OCI-LY7 (cell line): ENCODE measurements around the gene SLCO2B1. TPM values are rescaled to one million over a fixed set of nuclear protein-coding genes. Genes with fewer than 3 reads are reported as not detected.

Source experiments
- BruUV-seq: library from RNA; stranded (reverse); fragments of 400-500 nt; replicated peaks from 2 replicates; lab custom pipeline; 2021; lab: Mats Ljungman, UMichigan
- CTCF ChIA-PET: fragments of 300-600 bp; sonication (Branson Sonifier 250); formaldehyde crosslinking; loops from one replicate; lab custom pipeline; 2022; ENCODE audit warnings: antibody characterized with exemption; ENCODE audit not compliant: unreplicated experiment; lab: Charles Lee
- POLR2A ChIA-PET: fragments of 300-600 bp; sonication (Branson Sonifier 250); formaldehyde crosslinking; loops from one replicate; lab custom pipeline; 2022; ENCODE audit warnings: antibody characterized with exemption; lab: Charles Lee
- DNase-seq: peaks from one replicate; pipeline ENCODE4 v3.0.0-alpha.2; 2015; ENCODE audit warnings: low spot score
- H2AFZ ChIP-seq: fragments of 200-600 bp; sonication (generic), shearing (Covaris generic); 2 replicates; pipeline ENCODE4 v1.6.1; 2014; ENCODE audit warnings: mild to moderate bottlenecking, antibody characterized with exemption, low read length, moderate library complexity
- H3K27ac ChIP-seq: fragments of 200-600 bp; sonication (generic); 2 replicates; pipeline ENCODE4 v1.5.1; 2014; ENCODE audit warnings: mixed run types, low read depth, mild to moderate bottlenecking, moderate library complexity, low read length, inconsistent platforms; ENCODE audit not compliant: poor library complexity, severe bottlenecking
- H3K36me3 ChIP-seq: fragments of 200-600 bp; sonication (generic); 2 replicates; pipeline ENCODE4 v1.6.1; 2014; ENCODE audit warnings: mild to moderate bottlenecking, antibody characterized with exemption, low read length, moderate library complexity, mixed read lengths; ENCODE audit not compliant: insufficient read depth
- H3K4me1 ChIP-seq: fragments of 200-600 bp; sonication (generic); 2 replicates; pipeline ENCODE4 v1.5.1; 2014; ENCODE audit warnings: mild to moderate bottlenecking, low read length; ENCODE audit not compliant: insufficient read depth, poor library complexity, severe bottlenecking
- H3K4me2 ChIP-seq: fragments of 200-600 bp; sonication (generic); 2 replicates; pipeline ENCODE4 v1.6.1; 2014; ENCODE audit warnings: mild to moderate bottlenecking, low read length
- H3K4me3 ChIP-seq: fragments of 200-600 bp; sonication (generic); 2 replicates; pipeline ENCODE4 v1.5.1; 2014; ENCODE audit warnings: mild to moderate bottlenecking, low read depth, low read length; ENCODE audit not compliant: poor library complexity, severe bottlenecking
- H3K79me2 ChIP-seq: fragments of 200-600 bp; sonication (generic); 2 replicates; pipeline ENCODE4 v1.6.1; 2016; ENCODE audit warnings: low read depth, mild to moderate bottlenecking, low read length, moderate library complexity, mixed read lengths; ENCODE audit not compliant: insufficient read depth
- H3K9me2 ChIP-seq: fragments of 200-600 bp; sonication (generic); 2 replicates; pipeline ENCODE4 v1.6.1; 2016; ENCODE audit warnings: mild to moderate bottlenecking, low read length, mixed read lengths; ENCODE audit not compliant: insufficient read depth
- H3K9me3 ChIP-seq: fragments of 200-600 bp; sonication (generic); 2 replicates; pipeline ENCODE4 v1.6.1; 2014; ENCODE audit warnings: mild to moderate bottlenecking, mixed run types, low read length, mixed read lengths
- H4K20me1 ChIP-seq: fragments of 200-600 bp; sonication (generic); 2 replicates; pipeline ENCODE4 v1.6.1; 2014; ENCODE audit warnings: mild to moderate bottlenecking, antibody characterized with exemption, low read length, moderate library complexity, mixed read lengths; ENCODE audit not compliant: insufficient read depth
- EZH2phosphoT487 ChIP-seq: fragments of 200-600 bp; sonication (generic); IDR thresholded peaks from 2 replicates; pipeline ENCODE4 v1.6.1; 2018; ENCODE audit warnings: low read depth, borderline replicate concordance, mild to moderate bottlenecking, mixed run types, antibody characterized with exemption, low read length, moderate library complexity, mixed read lengths
- intact Hi-C: fragments of 100-400 bp; cut with micrococcal nuclease; formaldehyde crosslinking; loops from one replicate; pipeline ENCODE4 v1.10.0; 2022; ENCODE audit not compliant: unreplicated experiment
- total RNA-seq, 2 experiments: library from RNA; depleted of rRNA in 1 of 2; stranded (reverse); fragments of >200 nt in 1 of 2; shearing (Covaris generic) in 1 of 2; gene quantifications; 2 replicates each; pipeline ENCODE4 v1.2.3, GENCODE V29; 2014 to 2022
- TF ChIP-seq, protein P1 (sequence below): fragments of 200-600 bp; sonication (generic); conservative IDR thresholded peaks from 2 replicates; pipeline ENCODE4 v1.5.1; 2014; ENCODE audit warnings: mild to moderate bottlenecking, antibody characterized with exemption, low read length, moderate library complexity, mixed read lengths

The SLCO2B1 gene
- total RNA-seq, 2 experiments from 2014 or later = 0.03 TPM; not detected in 1

DNA sequence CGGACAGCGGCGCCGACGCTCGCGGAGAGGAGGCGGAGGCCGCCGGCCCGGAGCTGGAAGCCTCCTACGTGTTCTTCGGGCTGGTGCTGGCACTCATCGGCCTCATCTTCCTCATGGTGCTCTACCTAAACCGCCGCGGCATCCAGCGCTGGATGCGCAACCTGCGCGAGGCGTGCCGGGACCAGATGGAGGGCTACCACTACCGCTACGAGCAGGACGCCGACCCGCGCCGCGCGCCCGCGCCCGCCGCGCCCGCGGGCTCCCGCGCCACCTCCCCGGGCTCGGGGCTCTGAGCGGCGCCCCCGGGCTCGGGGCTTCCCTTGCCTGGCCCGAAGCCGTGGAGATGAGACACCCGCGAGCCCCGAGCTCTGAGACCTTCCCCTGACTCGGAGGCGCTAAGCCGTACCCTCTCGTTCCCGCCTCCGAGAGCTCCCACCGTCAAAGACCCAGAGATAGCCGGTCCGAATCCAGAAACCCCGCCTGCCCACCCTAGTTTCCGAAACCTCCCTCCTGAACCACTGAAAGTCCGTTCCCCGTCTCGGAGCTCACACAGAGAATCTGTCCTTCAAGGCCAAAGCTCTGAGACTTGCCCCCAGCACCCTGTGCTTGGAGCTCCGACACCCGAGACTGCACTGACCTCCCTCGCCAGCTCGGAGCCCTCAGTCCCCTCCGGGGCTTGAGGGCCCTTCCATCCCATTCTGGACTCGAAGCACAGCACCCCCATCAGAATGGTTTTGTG is 91.2 kb downstream of the SLCO2B1 start:
- no peak overlapping the region for H3K27ac ChIP-seq
- TF ChIP-seq, protein P1, sequence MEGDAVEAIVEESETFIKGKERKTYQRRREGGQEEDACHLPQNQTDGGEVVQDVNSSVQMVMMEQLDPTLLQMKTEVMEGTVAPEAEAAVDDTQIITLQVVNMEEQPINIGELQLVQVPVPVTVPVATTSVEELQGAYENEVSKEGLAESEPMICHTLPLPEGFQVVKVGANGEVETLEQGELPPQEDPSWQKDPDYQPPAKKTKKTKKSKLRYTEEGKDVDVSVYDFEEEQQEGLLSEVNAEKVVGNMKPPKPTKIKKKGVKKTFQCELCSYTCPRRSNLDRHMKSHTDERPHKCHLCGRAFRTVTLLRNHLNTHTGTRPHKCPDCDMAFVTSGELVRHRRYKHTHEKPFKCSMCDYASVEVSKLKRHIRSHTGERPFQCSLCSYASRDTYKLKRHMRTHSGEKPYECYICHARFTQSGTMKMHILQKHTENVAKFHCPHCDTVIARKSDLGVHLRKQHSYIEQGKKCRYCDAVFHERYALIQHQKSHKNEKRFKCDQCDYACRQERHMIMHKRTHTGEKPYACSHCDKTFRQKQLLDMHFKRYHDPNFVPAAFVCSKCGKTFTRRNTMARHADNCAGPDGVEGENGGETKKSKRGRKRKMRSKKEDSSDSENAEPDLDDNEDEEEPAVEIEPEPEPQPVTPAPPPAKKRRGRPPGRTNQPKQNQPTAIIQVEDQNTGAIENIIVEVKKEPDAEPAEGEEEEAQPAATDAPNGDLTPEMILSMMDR = no peak; the same call in 1 of the 2 replicates
- TF ChIP-seq EZH2phosphoT487 = no peak
- ChIA-PET POLR2A (no interaction called here), CTCF (no interaction called here)
- no peaks in the 10 kb centered on the region for H3K9me2 ChIP-seq
- no peaks in the 10 kb centered on the region for H4K20me1 ChIP-seq
- H3K9me3 ChIP-seq = no peaks in the 10 kb centered on the region
- no peaks in the 10 kb centered on the region for H3K79me2 ChIP-seq
- no peak overlapping the region for H3K4me3 ChIP-seq
- no peak for DNase-seq
- no peaks in the 10 kb centered on the region for H3K4me1 ChIP-seq
- no peak overlapping the region for H2AFZ ChIP-seq
- no peaks in the 10 kb centered on the region for H3K36me3 ChIP-seq
- no peak overlapping the region for H3K4me2 ChIP-seq
- no TSS peak for BruUV-seq
- intact Hi-C loops = no loop called here

- no TSS peak for BruUV-seq
- no peaks in the 10 kb centered on the region for H4K20me1 ChIP-seq
- no peak for DNase-seq
- TF ChIP-seq, protein P1 = no peak
- no peak for TF ChIP-seq EZH2phosphoT487
- H3K4me1 ChIP-seq = no peaks in the 10 kb centered on the region
- no peaks in the 10 kb centered on the region for H3K79me2 ChIP-seq
- intact Hi-C loops = no loop called here
- no peak overlapping the region for H3K4me3 ChIP-seq
- no peak overlapping the region for H3K4me2 ChIP-seq
- ChIA-PET POLR2A (no interaction called here), CTCF (no interaction called here)
- H3K36me3 ChIP-seq = no peaks in the 10 kb centered on the region
- no peak overlapping the region for H3K27ac ChIP-seq
- no peaks in the 10 kb centered on the region for H3K9me2 ChIP-seq
- H3K9me3 ChIP-seq = no peaks in the 10 kb centered on the region
- no peak overlapping the region for H2AFZ ChIP-seq
These were observed 92.1 kb downstream of the SLCO2B1 start for GRCh38 chr11:75242722-75243600.
